ENCODE measurements around the gene VARS1.

Gene VARS1

DNA sequence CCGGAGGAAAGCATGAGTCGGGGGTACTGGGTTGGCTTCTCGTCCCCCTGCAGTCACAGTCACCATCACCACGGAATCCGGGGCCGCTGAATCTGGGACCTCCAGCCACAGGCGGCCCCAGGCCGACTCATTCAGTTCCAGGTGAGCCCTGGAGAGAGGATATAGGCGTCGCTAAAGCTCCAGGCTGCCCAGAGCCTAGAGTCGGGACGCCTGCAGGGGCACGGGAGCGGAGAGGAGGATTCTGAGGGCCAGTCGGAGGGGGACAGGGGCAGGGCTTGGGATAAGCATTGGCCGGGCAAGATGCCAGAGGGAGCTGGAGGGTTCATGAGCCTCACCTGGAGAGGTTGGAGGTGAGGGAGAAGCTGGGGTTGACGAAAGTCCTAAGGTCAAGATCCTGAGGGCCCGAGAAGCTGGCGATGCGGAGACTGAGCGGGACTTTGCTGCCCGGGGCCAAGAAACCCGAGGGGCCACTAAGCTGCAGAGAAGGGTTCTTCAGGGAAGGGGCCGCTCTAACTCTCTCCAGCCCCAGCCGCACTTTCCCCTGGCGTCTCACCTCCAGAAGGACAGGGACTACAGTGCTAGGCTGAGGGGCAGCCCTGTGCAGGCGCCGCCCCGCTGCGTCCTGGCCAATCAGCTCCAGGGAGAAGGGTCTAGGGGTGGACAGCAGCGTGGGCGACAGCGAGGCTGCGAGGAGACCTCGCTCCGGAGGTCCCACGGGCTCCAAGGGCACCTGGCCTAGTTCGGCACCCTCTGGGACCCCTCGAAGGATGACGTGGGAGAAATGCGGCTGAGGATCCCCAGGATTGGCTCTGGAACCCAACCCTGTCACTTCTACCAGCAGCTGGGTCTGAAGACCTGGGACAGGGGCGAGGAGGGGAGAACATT is 29.4 kb downstream of the VARS1 start:
- H3K4me3 ChIP-seq (ENCODE audit: low read depth, low read length), result peak overlapping the region; percentile 41
- TF ChIP-seq CTCF (conservative IDR thresholded peaks at IDR 0.05; ENCODE audit: low read depth, low read length), result no peak
- no peak for DNase-seq (ENCODE audit: low read depth)

GRCh38 chr6:31765559-31765909 is 30.0 kb downstream of the VARS1 start:
- no peak for DNase-seq (ENCODE audit: low read depth)
- no peak overlapping the region for H3K4me3 ChIP-seq (ENCODE audit: low read depth, low read length)
- TF ChIP-seq CTCF (conservative IDR thresholded peaks at IDR 0.05; ENCODE audit: low read depth, low read length), result no peak

- no peak for TF ChIP-seq CTCF (conservative IDR thresholded peaks at IDR 0.05; ENCODE audit: low read depth, low read length)
- DNase-seq (ENCODE audit: low read depth), result no peak
- H3K4me3 ChIP-seq (ENCODE audit: low read depth, low read length), result no peak overlapping the region
Observed at GRCh38 chr6:31764198-31764597, 31.4 kb downstream of the VARS1 start.

DNA sequence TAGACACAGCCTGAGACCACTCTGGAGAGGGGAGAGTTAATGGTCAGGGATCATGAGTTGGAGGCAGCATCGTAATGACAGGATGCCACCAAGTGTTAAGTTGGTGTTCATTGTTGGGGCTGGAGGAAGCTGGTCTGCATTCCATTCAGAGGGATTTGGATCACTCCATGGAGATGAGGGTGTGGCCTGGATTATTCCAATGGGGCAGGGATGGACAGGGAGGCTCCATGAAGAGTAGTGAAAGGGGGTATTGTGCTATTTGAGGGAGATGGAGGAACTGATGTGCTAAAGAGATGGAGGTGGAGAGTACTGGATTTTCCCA is 32.0 kb downstream of the VARS1 start:
- no peak for DNase-seq (ENCODE audit: low read depth)
- no peak overlapping the region for H3K4me3 ChIP-seq (ENCODE audit: low read depth, low read length)
- no peak for TF ChIP-seq CTCF (conservative IDR thresholded peaks at IDR 0.05; ENCODE audit: low read depth, low read length)

GRCh38 chr6:31762878-31763618 is 32.5 kb downstream of the VARS1 start:
- TF ChIP-seq CTCF (conservative IDR thresholded peaks at IDR 0.05; ENCODE audit: low read depth, low read length), result no peak
- no peak for DNase-seq (ENCODE audit: low read depth)
- no peak overlapping the region for H3K4me3 ChIP-seq (ENCODE audit: low read depth, low read length)

- no peak for DNase-seq (ENCODE audit: low read depth)
- H3K4me3 ChIP-seq (ENCODE audit: low read depth, low read length), result no peak within 1 kb of the TSS
- no peak for TF ChIP-seq CTCF (conservative IDR thresholded peaks at IDR 0.05; ENCODE audit: low read depth, low read length)
Observed at GRCh38 chr6:31762356-31762755, 33.2 kb downstream of the VARS1 start, which contains the start of gene SAPCD1. SAPCD1 (plus strand) TSS chr6:31762656; CDS start chr6:31763055, 399 bp downstream.
